GM12875 (cell line): Measurements from ENCODE around the gene LDB2.
A peak's percentile ranks its signal among the peaks of the same experiment; 100 is the strongest.

Experiments used
- H3K4me3 ChIP-seq: one replicate; pipeline ENCODE4 v1.5.1; 2011; ENCODE audit warnings: low read depth, low read length, control low read depth
- TF ChIP-seq, protein P1 (sequence below): IDR thresholded peaks from 2 replicates; pipeline ENCODE4 v1.5.1; 2011; ENCODE audit warnings: low read depth, mild to moderate bottlenecking, control low read depth, inconsistent platforms, low read length, moderate library complexity, borderline replicate concordance; ENCODE audit not compliant: insufficient read depth

LDB2 gene

DNA sequence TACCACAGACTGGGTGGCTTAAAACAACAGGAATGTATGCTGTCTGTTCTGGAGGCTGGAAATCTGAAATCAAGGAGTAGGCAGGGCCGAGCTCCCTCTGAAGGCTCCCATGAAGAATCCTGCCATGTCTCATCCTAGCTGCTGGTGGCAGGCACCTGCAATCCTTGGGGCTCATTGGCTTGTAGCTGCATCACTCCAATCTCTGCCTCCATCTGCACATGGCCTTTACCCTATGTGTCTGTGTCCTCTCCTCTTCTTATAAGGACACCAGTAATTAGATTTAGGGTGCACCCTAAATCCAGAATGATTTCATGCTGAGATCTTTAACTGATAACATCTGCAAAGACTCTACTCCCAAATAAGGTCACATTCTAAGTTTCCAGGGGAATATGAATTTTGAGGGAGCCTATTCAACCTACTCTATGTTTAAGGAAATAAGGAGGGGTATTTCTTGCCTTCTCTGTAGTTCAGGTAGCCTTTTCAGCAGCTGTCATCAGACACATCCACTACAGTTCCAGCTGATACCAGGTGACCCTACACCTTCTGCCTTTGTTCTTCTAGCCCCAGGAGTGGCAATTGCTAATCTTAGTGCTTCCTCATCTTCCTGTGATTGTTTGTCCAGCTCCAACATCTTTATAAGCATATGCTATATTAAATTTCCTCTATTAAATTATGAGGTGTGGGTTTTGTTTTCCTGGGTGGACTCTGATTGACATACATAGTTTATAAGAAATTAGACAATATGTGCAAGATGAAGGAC lies 377.1 kb downstream of the LDB2 start:
- no peak overlapping the region for H3K4me3 ChIP-seq
- TF ChIP-seq, protein P1, sequence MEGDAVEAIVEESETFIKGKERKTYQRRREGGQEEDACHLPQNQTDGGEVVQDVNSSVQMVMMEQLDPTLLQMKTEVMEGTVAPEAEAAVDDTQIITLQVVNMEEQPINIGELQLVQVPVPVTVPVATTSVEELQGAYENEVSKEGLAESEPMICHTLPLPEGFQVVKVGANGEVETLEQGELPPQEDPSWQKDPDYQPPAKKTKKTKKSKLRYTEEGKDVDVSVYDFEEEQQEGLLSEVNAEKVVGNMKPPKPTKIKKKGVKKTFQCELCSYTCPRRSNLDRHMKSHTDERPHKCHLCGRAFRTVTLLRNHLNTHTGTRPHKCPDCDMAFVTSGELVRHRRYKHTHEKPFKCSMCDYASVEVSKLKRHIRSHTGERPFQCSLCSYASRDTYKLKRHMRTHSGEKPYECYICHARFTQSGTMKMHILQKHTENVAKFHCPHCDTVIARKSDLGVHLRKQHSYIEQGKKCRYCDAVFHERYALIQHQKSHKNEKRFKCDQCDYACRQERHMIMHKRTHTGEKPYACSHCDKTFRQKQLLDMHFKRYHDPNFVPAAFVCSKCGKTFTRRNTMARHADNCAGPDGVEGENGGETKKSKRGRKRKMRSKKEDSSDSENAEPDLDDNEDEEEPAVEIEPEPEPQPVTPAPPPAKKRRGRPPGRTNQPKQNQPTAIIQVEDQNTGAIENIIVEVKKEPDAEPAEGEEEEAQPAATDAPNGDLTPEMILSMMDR = no peak

- no peak overlapping the region for H3K4me3 ChIP-seq
- TF ChIP-seq, protein P1 = no peak
Observed at GRCh38 chr4:16516796-16517439, 381.5 kb downstream of the LDB2 start.

- H3K4me3 ChIP-seq = no peak overlapping the region
- TF ChIP-seq, protein P1 = no peak
Observed at GRCh38 chr4:16513876-16514275, 384.6 kb downstream of the LDB2 start.

GRCh38 chr4:16508968-16509367 lies 389.5 kb downstream of the LDB2 start:
- TF ChIP-seq, protein P1 = peak; percentile 38; the same call in 1 of the 2 replicates
- H3K4me3 ChIP-seq = no peak overlapping the region

- no peak overlapping the region for H3K4me3 ChIP-seq
- TF ChIP-seq, protein P1 = 0 out of 2 replicates have a peak, but pooled peaks have one; percentile 10
Observed at GRCh38 chr4:16505726-16506125, 392.7 kb downstream of the LDB2 start.

DNA sequence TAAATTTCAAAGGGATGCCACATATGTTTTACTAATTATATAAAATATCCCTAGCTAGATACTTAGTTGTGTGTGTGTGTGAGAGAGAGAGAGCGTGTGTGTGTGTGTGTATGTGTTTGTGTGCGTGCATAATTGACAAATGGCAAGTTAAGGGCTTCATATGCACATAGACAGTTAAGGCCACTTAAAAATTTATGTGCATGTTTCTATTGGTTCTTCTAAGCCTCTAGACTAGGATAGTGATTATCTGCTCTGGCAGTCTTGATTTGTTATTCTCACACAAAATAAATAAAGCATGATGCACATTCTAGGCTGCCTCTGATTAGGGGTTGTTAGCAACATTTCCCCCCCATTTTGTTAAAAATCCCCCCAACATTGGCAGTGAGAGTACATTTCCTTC lies 393.2 kb downstream of the LDB2 start:
- TF ChIP-seq, protein P1 = no peak
- no peak overlapping the region for H3K4me3 ChIP-seq
